GM12891 (cell line): ENCODE data around the gene PAIP2.

Source experiments
- DNase-seq: peaks from one replicate; pipeline ENCODE4 v3.0.0; 2011; ENCODE audit warnings: low spot score; ENCODE audit not compliant: insufficient read length
- FAIRE-seq: peaks from 2 replicates; lab custom pipeline; 2011; peaks lifted over from hg19 to GRCh38; lab: Jason Lieb, UNC
- PAX5 ChIP-seq: IDR thresholded peaks from 2 replicates; pipeline ENCODE4 v1.6.1; 2011; ENCODE audit warnings: low read length, moderate library complexity, mild to moderate bottlenecking; ENCODE audit not compliant: insufficient read depth, severe bottlenecking
- POLR2A ChIP-seq: IDR thresholded peaks from 2 replicates; pipeline ENCODE4 v1.6.1; 2011; ENCODE audit warnings: low read depth, low read length, control low read depth
- POLR2AphosphoS5 ChIP-seq: IDR thresholded peaks from 2 replicates; pipeline ENCODE4 v1.6.1; 2011; ENCODE audit warnings: low read depth, low read length, control low read depth
- POU2F2 ChIP-seq: IDR thresholded peaks from 2 replicates; pipeline ENCODE4 v1.6.1; 2011; ENCODE audit warnings: low read depth, mild to moderate bottlenecking, control low read depth, low read length, moderate library complexity
- SPI1 ChIP-seq: IDR thresholded peaks from 2 replicates; pipeline ENCODE4 v1.6.1; 2011; ENCODE audit warnings: low read depth, low read length, control low read depth
- TAF1 ChIP-seq: IDR thresholded peaks from 2 replicates; pipeline ENCODE4 v1.6.1; 2011; ENCODE audit warnings: low read depth, low read length, control low read depth

Gene PAIP2

DNA sequence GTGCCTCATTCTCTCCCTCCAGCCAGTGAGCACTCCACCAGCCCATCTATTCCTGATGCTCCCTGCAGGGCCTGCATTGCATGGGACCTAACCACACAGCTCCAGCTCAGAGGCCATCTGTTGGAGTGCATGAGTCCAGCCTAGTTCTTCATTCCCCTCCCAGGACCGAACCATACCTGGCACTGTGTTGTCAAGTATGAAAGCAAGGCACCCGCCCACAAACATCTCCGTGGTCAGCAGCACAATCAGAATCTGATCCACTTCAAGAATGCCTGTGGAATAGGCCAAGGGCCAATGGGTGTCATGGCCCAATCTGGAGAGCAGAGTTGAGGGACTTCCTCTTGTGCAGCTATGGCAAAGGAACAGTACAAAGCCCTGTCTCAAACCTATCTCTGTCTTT lies 35.6 kb downstream of the PAIP2 start:
- no peak for FAIRE-seq
- TF ChIP-seq POLR2AphosphoS5 (no peak), PAX5 (no peak), POU2F2 (no peak), TAF1 (no peak), SPI1 (no peak), POLR2A (no peak)
- no peak for DNase-seq

DNA sequence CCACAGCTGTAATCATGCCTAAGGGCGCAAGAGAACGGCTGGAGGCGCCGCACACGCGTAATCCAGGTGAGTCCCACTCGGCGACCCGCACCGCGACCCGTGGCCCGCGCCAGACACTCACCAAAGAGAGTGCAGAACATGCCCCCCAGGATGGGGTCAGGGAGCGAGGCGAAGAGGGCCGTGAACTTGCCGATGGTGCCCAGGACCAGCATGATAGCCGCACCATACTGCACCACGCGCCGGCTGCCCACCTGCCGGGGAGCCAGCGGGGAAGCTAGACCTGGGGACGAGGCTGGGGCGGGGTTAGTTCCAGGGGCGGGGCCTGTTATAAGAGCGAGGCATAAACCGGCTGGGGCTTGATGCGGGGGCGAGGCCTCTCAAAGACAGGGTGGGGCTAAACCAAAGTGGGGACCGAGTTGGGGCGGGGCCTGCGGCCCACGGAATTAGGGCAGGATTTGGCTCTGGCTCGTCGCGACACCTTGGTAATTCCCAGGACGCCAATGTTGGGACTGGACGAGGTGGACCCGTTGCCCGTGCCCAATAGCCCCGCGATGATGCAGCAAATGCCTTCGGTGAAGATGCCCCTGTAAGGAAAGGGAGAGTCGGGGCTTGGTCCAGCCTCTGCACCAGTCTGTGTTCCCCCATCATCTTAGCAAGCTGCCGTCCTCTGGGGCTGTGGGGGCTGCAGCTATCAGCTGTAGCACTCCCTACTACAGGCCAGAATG lies 36.6 kb downstream of the PAIP2 start:
- FAIRE-seq (no peak), DNase-seq (no peak)
- TF ChIP-seq POLR2A: no peak
- TF ChIP-seq POLR2AphosphoS5: no peak
- TF ChIP-seq PAX5: no peak
- no peak for TF ChIP-seq POU2F2
- TF ChIP-seq TAF1: no peak
- TF ChIP-seq SPI1: no peak

DNA sequence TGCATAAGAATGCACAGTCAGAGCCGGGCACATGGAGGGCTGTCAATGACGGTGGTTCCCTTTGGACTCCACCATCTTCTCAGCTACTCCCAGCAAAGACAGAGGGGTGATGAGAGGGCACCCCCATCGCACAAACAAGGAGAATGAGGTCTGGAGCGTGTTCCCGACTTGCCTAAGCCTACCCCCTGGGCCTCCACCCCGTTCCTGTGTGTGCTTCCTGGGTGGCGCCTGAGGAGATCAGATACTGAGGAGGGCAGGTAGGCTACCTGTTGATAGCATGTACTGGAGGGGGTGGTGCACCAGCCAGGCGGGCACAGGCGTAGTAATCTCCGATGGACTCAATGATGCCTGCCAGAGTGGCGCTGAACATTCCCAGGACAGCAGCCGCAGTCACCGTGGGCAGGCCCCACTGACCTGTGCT lies 37.3 kb downstream of the PAIP2 start:
- FAIRE-seq (no peak), DNase-seq (no peak)
- TF ChIP-seq PAX5: no peak
- TF ChIP-seq POLR2AphosphoS5: no peak
- no peak for TF ChIP-seq POLR2A
- no peak for TF ChIP-seq POU2F2
- TF ChIP-seq SPI1: no peak
- no peak for TF ChIP-seq TAF1

DNA sequence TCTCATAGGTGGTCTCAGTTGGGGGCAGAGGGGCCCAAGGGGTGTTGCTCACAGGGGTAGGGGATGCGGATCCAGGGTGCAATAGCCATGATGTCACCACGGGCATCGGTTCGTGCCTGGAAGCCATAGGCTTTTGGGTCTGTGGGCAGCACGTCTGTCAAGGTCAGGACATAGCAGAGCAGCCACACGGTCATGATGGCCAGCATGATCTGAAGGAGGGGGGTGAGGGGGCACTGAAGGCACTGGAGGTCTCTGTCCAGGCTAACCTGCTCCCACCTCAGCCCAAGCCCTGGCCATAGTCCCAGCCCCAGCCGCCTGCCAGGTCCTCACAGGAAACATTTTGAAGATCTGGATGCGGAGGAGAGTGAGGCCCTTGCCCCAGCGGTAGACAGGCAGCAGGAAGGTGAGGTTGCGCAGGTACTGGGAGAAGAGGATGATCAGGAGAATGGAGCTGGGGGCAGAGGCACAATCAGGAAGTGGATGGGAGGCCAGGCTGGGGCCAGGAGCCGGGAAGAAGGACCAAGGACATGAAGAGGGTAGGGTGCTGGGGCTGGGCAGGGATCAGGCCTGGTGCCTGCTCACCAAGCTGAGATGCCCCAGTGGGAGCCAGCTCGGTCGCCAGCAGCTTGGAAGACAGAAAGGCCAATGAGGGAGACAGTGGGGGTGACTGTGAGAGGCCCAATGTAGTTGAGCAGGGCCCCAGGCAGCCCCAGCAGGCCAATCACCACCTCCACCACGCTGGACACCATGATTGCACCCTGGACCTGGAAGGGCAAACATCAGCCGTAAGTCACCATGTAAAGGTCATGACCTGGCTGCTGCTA lies 38.2 kb downstream of the PAIP2 start:
- DNase-seq (no peak), FAIRE-seq (no peak)
- no peak for TF ChIP-seq PAX5
- no peak for TF ChIP-seq POLR2A
- TF ChIP-seq SPI1: no peak
- no peak for TF ChIP-seq POU2F2
- TF ChIP-seq TAF1: no peak
- TF ChIP-seq POLR2AphosphoS5: no peak

DNA sequence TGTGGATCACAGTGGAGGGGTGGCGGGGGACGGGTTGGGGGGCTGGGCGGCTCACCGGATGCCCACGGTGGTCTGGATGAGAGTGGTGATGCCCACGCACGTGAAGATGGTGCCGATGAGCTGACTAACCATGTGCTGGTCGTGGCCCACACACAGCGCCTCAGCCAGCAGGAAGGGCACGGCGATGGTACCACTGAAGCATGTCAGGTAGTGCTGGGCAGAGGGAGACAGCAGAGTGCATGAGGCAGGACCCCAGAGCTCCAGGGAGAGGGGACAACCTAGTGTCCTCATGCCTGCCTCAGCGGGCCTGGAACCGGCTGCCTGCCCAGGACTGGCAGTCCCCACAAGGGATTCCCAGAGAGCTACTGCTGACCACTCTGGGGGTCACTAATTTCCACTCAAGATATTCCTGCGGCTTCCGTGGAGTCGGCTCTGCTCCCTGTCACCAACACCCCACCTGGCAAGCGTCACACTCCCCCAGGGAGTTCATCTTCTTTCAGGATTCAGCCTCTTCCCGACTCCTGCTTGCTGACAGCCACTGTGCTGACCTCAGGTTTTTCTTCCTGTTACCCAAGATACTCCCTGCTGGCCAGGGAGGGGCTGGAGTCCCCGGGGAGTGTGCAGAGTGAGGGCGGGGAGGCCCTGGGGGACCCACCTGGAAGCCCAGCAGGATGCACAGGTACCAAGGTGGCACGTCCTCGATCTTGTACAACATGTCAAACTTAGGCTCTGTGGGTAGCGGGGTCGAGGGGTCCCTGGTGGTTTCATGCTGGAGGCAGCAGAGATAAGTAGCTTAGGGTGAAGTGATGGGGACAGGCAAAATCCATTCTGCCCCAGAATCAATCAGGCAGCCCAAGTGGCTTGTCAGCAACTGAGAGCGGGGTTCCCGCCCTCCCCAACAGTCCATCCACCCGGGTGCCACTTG lies 40.4 kb downstream of the PAIP2 start:
- no peak for TF ChIP-seq POLR2A
- TF ChIP-seq SPI1: no peak
- TF ChIP-seq POLR2AphosphoS5: no peak
- no peak for TF ChIP-seq TAF1
- TF ChIP-seq POU2F2: no peak
- TF ChIP-seq PAX5: no peak
- FAIRE-seq: peak; percentile 74
- no peak for DNase-seq

DNA sequence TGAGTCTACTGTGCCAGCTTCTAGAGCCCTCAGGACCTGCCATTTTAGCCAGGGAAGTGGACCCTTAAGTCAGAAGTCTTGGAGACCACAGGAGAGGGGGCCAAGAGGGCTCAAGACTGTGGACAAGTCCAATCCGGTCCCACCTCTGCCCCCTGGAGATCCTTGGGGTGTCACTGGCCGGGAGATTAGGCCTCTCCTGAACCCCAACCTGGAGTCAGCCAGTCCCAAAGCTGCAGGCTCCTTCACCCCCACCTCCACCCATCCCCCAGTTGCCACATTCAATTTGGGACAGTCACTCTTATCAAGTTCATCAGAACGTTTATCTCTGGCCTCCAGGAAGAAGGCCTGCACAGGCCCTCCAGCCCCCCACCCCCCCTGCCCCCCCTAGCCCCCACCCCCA lies 41.2 kb downstream of the PAIP2 start:
- TF ChIP-seq POU2F2 (no peak), POLR2A (no peak), SPI1 (no peak), PAX5 (no peak), TAF1 (no peak), POLR2AphosphoS5 (no peak)
- no peak for DNase-seq
- no peak for FAIRE-seq

DNA sequence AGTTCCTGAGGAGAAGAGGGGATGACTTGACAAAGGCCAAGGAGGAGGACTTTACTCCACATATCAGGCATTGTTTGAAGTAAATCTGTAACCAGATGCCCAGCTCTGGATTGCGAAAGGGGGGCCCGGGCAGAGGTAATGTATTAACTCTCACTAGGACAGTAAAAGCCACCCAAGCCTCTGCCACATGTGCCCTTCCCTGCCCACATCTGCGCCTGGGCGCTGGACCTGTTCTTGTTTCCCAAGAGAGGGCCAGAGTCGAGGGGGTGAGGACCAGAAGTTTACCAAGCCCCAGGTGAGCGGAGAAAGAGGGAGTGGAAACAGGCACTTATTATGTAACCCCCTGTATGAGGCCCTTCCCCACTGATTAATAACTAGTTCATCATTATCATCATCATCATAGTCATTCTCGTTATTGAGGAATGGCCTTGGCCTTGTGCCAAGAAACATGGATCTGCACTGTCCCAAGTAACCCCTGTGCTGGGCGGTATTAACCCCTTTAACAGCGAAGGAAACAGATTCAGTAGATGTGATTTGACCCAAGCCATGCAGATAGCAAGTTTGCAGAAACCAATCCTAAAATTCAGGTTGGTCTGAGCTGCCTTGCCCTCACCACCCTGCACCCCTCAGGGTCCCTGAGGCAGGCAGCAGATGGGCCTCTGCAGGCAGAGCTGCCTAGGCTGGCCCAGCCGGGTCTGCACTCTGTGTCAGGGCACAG lies 41.8 kb downstream of the PAIP2 start, which contains the start of gene SLC23A1:
Gene SLC23A1 (minus strand): TSS at position 23 of the 718 bp plus-strand sequence. CDS start 44 bp downstream, outside the sequence.
- no peak for DNase-seq
- TF ChIP-seq POLR2A (no peak), TAF1 (no peak), POU2F2 (no peak), SPI1 (no peak), PAX5 (no peak)
- FAIRE-seq: peak; percentile 76
